OCI-LY1 (cell line): Measurements from ENCODE around the gene MYO18B.

ENCODE experiments used
- CTCF ChIP-seq: fragments of 200-600 bp; sonication (generic), shearing (Covaris generic); IDR thresholded peaks from 2 replicates; pipeline ENCODE4 v1.5.1; 2017; ENCODE audit warnings: mild to moderate bottlenecking, antibody characterized with exemption, low read length, moderate library complexity, mixed read lengths
- EZH2 ChIP-seq: fragments of 200-600 bp; sonication (generic), shearing (Covaris generic); IDR thresholded peaks from 2 replicates; pipeline ENCODE4 v1.8.0; 2017; ENCODE audit warnings: borderline replicate concordance, mixed run types, mild to moderate bottlenecking, antibody characterized with exemption, low read length, moderate library complexity, mixed read lengths

DNA sequence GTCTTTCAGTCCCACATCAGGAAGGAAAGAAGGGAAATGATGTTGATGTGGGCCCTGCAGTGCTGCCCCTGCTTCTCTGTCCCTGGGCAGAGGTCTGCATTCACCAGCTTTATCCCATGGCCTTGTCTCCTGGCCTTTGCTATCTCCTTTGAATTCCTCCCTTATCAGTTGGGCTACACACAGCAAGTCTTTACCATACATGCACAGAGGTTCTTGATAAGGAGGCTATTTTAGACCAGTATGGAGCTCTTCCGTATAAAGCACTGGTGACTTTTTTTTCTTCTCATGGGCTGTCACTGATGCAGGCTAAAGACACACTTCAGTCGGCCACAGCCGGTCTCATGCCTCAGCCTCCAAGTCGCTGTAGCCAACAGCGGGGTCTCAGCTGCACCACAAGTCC lies 20.2 kb downstream of the MYO18B start:
- TF ChIP-seq CTCF = no peak
- TF ChIP-seq EZH2 = no peak
